ENCODE results near the gene DIMT1.

DIMT1 gene

DNA sequence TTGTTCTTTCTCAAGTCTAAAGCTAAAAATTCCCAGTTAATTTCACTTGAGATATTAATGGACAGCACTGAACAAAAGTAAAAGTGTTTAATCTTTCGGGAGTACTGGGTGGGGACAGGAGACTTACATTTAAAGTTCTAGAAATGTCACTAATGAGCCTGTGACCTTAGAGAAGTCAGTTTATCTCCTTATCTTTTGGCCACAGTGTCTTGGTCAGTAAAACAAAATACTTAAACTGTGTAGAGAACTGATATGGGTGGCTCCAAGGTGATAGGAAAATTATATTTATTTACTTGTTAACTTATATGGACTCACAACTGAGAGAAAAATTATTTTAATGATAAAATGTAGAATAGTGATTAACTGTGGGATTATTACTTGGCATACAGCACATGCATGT is 17.7 kb upstream of the DIMT1 start:
- TF ChIP-seq, protein P1, sequence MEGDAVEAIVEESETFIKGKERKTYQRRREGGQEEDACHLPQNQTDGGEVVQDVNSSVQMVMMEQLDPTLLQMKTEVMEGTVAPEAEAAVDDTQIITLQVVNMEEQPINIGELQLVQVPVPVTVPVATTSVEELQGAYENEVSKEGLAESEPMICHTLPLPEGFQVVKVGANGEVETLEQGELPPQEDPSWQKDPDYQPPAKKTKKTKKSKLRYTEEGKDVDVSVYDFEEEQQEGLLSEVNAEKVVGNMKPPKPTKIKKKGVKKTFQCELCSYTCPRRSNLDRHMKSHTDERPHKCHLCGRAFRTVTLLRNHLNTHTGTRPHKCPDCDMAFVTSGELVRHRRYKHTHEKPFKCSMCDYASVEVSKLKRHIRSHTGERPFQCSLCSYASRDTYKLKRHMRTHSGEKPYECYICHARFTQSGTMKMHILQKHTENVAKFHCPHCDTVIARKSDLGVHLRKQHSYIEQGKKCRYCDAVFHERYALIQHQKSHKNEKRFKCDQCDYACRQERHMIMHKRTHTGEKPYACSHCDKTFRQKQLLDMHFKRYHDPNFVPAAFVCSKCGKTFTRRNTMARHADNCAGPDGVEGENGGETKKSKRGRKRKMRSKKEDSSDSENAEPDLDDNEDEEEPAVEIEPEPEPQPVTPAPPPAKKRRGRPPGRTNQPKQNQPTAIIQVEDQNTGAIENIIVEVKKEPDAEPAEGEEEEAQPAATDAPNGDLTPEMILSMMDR (IDR thresholded peaks at IDR 0.05; ENCODE audit: insufficient read depth, missing control alignments) = no peak
- no peak for FAIRE-seq
- DNase-seq (ENCODE audit: insufficient read length, low spot score) = no peak

DNA sequence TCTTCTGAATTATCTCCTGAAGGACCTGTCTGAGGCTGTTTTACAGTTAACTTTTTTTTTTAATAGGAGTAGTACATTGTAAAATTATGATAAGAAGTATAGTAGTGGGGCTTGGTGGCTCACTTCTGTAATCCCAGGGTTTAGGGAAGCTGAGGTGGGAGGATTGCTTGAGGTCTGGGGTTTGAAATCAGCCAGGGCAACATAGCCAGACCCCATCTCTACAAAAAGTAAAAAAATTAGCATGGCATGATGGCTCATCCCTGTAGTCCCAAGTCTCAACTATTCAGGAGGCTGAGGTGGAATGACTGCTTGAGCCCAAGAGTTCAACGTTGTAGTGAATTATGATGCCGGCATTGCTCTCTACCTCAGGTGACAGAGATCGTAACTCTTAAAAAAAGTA is 15.9 kb upstream of the DIMT1 start:
- TF ChIP-seq, protein P1 (IDR thresholded peaks at IDR 0.05; ENCODE audit: insufficient read depth, missing control alignments) = no peak
- DNase-seq (ENCODE audit: insufficient read length, low spot score) (no peak), FAIRE-seq (no peak)

DNA sequence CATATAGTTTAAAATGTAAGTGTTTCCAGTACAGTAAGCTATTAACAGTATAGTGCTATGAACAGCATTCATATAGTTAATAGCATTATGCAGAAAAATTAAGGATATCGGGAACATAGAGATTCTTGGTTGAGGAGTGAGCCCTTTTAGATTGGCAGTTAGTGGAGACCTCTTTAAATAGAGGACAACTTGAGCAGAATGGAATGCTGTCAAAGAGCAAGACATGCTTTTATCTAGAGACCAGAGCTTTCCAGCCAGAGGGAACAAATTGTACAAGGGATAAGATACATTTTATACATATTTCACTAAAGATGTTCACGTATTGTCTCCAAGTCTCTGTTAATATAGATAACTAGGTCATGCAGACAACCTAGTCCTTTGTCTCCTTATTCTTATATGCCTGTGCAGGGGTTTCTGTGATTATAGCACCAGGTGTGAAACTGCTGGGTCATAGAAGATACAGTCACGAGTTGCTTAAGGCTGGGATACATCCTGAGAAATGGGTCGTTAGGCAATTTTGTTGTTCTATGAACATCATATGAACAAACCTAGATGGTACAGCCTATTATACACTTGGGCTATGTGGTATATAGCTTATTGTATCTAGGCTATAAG is 14.9 kb upstream of the DIMT1 start:
- FAIRE-seq = no peak
- no peak for DNase-seq (ENCODE audit: insufficient read length, low spot score)
- TF ChIP-seq, protein P1 (IDR thresholded peaks at IDR 0.05; ENCODE audit: insufficient read depth, missing control alignments) = no peak

DNA sequence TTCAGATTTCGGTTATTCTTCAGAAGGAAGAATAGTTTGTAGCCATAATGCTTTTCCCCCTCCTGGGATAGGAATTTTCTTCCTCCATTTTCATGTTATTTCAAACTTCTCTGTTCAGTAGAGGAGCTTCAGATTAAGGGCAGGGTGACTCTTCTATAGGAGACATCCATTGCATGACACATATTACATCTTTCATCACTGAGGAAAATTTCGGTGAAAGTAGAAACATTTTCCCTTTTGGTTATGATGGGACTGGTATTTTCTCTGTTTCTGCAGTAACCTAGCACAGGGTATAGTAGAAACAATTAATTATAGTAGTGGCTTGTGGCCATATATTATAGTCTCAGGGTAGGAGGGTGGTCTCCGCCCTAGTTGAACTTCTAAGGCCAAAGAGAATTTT is 10.0 kb upstream of the DIMT1 start:
- TF ChIP-seq, protein P1 (IDR thresholded peaks at IDR 0.05; ENCODE audit: insufficient read depth, missing control alignments) = no peak
- no peak for FAIRE-seq

DNA sequence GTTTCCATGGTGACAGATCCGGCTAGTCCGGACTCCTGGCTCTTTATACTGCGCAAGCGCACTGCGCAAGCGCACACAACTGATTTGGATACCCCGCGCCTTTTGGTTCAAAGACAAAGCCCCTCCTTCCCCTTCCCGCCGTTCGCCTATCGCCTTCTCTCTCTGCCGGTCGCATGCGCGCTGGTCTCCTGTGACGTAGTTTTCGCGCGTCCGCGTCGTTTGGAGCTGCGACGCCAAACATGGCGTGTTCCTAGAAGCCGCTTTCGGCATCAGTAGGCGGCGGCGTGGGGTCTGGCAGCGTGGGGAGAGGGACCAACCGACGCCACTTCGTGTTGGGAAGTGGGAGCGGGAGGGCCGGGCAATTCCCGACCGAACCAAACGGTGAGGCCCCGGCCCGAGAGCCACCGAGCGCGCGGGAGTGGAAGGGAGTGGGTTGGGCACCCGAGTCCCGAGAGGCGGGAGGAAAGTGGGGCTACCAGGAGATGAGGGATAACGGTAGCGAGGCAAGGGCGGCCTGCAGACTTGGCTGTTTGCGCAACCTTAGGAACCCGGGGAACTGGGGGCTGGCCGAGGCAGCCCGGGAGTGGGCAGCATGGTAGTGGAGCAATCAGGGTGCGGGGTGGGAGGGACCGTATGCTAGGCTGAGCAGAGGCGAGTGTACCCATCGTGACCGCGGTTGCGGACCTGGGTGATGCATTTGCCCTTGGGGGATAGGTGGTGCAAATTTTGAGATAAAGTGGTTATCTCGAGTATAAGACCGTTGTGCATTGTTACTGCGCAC is 9.0 kb upstream of the DIMT1 start, which contains the start of gene IPO11:
Gene IPO11 (plus strand): TSS at position 215 of the 781 bp plus-strand sequence. CDS start 24,517 bp downstream, outside the sequence.
- DNase-seq (ENCODE audit: insufficient read length, low spot score) = peak; percentile 55
- TF ChIP-seq, protein P1 (IDR thresholded peaks at IDR 0.05; ENCODE audit: insufficient read depth, missing control alignments) = no peak
- FAIRE-seq = no peak

More for the DNA sequence above, 10.0 kb upstream of the DIMT1 start:
- no peak for DNase-seq (ENCODE audit: insufficient read length, low spot score)

DNA sequence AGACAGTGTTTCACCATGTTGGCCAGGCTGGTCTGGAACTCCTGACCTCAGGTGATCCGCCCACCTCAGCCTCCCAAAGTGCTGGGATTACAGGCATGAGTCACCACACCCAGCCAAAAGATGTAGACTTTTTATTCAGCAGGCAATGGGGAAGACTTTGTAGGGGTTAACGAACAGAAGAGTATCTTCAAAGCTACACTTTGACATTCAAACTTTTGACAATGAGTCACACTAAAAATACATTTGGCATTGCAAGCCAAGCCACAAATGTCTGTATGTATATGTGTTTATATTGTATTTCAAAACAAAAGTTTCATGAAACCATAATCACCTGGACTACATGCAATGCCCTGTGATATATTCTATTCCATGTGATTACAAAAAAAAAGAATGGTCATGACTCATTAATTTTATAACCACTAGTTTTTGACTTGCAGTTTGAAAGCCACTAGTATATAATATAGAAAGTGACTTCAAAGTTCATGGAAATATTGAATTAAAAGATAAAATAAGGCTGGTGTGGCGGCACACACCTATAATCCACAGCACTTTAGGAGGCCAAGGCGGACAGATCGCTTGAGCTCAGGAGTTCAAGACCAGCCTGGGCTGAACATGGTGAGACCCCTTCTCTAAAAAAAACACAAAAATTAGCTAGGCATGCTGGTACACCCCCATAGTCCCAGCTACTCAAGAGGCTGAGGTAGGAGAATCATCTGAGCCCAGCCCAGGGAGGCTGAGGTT is 8.3 kb downstream of the DIMT1 start:
- FAIRE-seq = no peak
- no peak for DNase-seq (ENCODE audit: insufficient read length, low spot score)
- TF ChIP-seq, protein P1 (IDR thresholded peaks at IDR 0.05; ENCODE audit: insufficient read depth, missing control alignments) = no peak

All from D721Med (cell line).